Stimulated activated CD8-positive, alpha-beta memory T cell treated with anti-CD3 and anti-CD28 coated beads, Interleukin-4, amount 100 ng/mL, for 48 hours (primary cell): ENCODE measurements around the gene MRPL40.

Source experiments
- DNase-seq: peaks from one replicate; pipeline ENCODE4 v3.0.0-alpha.2; 2020

The MRPL40 gene

DNA sequence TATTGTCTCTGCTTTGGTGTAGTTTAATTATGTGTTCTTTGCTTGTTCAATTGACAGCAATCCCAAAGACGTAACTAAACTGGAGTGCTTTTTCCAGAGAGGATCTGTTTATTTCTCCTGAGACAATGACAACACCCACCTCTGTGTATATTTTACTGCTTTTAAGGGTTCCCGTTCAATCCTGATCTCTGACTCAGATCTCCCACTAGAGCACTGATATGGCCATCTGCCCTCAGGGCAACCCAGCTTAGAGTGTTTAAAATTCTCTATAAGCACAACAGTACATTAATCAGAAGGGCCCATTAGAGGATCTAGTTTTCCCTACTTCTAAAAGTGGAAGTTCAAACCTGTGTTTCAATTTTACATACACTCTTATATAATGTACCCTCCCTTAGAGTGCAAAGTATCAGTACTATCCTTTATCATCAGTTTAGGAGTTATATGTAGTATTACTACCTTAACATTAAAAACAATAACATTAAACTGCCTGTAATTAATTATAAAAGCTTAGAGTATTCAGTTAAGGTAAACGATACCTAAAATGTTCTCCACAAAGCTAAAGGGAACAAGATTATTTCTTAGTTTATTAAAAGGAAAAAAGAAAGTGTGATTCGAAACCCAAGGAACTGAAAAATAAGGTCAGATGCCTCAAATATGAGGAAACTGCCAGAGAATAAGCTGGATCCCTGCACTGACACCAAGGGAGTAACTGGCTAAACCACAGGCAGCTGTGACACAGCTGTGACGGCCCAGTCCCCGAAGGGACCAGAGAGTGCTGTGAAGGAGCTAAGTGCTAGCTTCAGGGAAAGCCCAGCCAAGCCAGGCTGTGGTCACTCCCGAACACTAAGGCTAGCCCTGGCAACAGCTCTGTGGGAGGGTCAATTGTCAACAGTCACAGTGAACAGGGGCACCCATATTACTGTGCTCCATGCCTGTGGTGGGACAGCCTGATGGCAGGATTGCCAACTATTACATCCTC lies 31.4 kb downstream of the MRPL40 start:
- no peak for DNase-seq

- DNase-seq: no peak
Measured at GRCh38 chr22:19464546-19464945, 32.2 kb downstream of the MRPL40 start.

DNA sequence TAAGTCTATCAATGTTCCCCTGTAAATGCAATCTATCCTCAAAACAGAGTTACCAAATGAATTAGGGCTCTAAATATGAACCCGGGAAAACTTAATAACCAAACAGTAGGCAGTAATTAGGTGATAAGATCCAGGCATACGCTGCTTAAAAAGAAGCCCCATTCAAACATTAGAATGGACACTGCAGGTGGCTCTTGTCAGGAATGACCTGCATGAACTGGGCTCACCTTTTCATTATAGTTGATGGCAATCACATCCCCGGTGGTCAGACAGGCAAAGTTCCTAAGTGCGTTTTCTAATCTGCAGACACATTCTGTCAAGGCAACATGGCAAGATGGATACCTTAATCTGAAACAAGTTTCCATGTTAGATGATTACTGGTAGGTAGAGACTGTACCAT lies 32.6 kb downstream of the MRPL40 start:
- DNase-seq: no peak

- DNase-seq: no peak
Measured at GRCh38 chr22:19466126-19466716, 33.9 kb downstream of the MRPL40 start.

DNA sequence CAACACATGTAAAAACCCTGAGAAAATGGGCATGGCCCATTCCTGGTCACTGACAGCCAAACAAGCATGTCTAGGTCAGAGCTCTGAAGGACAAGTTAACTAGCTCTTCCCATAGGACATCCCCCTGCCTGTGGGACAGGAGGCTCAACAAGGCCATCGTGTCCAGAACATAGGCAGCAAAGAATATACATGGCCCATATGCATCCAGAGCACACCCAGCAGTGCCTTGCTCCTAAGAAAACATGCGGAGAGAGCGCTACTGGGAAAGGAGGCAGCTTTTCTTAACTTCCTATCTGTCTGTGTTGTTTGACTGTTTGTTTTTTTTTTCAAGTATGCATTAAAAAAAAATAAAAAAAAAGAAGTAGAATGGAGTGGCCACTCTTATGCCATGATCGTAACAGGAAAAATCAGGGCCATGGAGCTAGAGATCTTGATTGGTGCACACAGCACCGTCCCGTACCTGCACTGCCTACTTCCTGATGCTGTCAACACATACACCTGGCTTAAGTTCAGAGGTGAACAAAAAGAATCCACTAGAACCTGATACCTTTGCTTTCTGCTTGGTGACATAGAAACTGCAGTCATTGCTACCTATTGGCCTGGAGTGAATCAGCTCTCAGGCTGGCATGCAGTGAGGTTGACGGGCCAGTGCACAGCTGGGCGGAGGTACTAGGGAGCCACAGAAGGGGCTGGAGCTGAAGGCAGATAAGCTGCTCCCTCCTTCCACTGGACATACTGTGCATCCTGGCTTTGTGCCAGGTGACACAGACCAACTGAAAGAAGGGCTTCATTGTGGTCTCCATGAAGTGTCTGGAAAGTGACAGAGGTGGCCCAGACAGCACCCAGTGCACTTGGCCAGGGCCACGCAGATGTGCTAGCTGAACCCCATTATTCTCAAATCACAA lies 34.8 kb downstream of the MRPL40 start:
- DNase-seq: no peak

DNA sequence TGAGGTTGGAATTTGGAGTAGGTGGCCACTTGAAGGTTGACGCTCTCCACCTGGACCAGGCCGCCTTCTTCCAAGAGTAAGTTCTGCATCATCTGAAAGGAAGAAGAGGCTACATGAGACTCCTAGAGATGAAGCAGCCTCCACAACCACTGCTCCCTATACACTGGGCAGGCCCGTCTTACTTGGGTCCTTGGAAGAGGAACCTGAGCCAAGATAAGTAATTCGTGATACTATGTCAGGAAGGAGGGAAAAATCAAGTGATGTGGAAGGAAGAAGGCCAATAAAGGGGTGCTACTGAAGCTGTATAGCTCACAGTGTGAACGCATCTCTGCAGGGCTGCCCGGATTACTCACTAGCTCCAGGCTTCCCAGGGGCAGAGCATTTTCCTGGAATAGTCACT lies 35.6 kb downstream of the MRPL40 start:
- no peak for DNase-seq

DNA sequence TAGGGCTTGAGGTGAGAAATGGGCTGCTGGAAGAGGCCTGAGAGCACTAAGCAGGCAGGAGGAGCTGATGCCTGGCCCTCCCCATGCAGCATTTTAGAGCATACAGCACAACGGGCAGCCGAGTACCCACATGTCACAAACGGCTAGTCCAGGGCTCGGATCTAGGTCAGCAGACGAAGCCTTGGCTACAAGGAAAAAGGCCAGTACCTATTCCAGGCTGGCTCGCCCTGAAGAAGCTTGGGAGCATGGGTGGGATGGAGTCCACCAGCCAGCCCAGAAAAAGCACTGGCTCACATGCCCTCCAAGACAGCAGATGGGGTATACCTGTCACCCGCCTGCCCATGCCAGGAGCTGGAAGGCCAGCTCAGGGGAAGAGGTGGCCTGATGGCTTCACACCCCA lies 37.1 kb downstream of the MRPL40 start:
- DNase-seq: no peak

DNA sequence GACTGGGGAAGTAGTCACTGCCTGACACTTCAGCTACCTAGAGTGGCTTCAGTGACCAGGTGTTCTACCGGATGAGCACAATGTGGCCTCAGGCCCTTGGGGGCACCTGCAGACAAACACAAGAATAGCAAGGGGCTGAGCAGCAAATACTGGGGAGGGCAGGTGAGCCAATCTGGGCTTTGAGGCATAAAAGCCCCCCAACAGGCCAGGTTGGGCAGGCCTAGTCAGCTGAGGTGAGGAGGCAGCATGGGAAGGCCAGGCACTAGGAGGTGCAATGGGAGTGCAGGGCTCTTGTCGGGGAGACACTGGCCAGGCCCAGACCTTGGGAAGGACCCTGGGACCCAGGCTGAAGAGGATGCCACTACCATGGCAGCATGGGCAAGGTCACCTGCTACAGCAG lies 37.7 kb downstream of the MRPL40 start:
- no peak for DNase-seq

DNA sequence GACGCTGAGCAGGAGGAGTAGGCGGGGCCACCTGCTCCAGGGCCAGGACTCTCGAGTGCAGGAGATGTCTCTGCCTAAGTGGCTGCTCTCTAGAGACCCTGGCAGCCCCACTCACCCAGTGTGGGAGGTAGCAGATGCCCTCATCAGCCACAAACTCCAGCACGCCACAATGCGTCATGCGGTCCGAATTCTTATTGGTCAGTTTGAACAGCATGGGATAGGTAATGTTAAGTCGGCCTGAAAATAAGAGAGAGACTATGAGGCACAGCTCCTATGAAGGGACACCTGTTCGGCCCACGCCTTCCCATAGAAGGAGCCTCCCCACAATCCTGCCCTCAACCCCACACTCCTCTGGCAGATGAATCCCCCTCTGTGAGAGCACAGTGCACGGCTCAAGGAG lies 39.2 kb downstream of the MRPL40 start:
- DNase-seq: no peak

DNA sequence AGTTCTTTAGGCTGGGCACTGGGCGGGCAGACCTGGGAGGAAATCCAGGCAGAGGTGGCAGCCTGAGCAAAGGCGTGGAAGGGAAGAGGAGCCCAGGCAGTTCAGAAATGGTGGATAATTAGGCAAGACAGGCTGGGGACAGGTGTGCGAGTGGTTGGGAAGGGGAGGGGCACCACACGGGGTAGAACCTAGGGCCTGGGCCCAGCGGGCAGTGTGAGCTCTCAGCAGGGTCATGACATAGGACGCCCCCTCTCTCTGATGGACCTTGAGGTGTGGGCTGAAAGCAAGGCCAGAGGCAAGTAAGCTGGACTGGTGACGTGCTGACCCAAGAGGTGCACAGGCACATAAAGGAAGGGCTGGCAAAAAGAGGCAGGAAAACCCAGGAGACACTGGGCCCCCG lies 39.9 kb downstream of the MRPL40 start:
- DNase-seq: no peak

GRCh38 chr22:19473578-19473977 lies 41.2 kb downstream of the MRPL40 start:
- no peak for DNase-seq

DNA sequence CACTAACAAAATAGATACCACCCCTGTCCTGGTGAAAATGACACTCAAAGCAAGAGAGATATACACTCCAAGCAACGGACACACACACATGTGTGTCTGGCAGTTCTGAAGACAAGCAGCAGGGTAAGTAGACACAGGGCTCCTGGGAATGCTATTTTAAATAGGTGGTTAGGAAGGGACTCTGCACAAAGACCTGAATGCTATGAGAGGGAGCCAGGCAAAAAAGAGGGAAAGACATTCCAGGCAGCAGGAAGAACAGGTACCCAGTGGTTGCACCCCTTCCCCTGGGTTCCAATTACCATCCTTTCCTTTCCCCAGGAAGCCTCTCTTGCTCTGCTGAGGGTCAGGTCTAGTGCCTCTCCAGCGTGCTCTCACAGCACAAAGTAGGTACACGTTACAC lies 43.7 kb downstream of the MRPL40 start:
- no peak for DNase-seq

- DNase-seq: no peak
Measured at GRCh38 chr22:19477321-19478044, 45.1 kb downstream of the MRPL40 start.

- DNase-seq: peak; percentile 23
Measured at GRCh38 chr22:19478045-19478900, 45.9 kb downstream of the MRPL40 start.

DNA sequence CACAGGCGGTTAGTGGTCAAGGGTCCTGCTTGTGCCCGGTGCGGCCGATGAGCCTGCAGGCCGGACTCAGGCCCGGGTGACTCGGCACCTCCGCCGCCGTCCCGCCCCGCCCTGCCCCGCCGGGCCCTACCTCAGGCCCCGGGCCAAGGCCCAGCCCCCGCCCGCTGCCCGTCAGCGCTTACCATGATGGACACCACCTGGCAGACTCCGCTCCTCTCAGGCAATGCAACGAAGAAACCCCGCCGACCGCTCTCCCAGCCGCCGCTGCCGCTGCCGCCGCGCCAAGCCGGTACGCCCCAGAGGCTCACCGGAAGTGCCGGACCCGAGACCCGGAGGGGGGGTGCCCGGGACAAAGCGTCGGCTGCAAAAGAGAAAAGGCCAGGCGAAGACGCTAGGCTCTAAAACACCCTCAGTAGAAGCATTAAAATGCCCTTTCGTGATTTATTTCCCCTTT lies 46.6 kb downstream of the MRPL40 start, which contains the start of gene UFD1:
UFD1 (minus strand) TSS at position 293 of the 454 bp plus-strand sequence; CDS start at position 185, 108 bp downstream.
- DNase-seq: peak; percentile 85

DNA sequence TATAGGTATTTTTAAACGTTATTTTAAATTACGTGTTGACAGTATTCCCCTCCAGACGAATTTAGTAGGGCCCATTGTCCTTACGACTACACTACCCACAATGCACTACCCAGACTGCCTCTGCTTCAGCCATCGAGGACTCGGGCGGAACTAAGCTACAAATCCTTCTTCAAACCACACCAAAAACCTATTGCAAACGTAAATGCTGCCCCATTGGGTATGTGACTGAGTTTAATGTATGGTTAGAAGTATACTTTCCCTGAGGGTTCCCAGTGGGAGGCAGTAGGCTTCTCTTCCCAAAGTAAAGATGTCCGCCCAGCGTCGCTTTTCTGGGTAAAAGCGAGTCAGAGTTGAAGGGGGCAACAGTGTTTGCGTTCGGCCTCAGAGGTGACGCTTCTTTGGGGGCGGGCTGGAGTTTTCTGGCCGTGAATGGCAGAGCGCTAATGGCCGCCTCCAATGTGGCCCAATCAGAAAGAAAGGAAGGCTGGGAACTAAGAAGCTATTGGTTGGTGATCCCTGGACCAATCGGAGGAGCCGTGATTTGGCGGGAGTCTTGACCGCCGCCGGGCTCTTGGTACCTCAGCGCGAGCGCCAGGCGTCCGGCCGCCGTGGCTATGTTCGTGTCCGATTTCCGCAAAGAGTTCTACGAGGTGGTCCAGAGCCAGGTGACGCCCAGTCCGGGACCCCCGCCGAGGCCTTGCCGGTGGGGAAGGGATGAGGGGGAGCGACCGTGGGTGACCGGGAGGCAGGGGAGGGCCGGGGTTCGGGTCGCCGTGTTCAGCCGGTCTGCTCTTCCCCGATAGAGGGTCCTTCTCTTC lies 47.2 kb downstream of the MRPL40 start, which contains the start of gene CDC45:
CDC45 (plus strand) TSS at position 566 of the 818 bp plus-strand sequence; CDS start at position 615, 49 bp downstream.
- peak; percentile 94 for DNase-seq

- no peak for DNase-seq
Measured at GRCh38 chr22:19480173-19480568, 47.8 kb downstream of the MRPL40 start.

GRCh38 chr22:19480789-19481188 lies 48.4 kb downstream of the MRPL40 start:
- no peak for DNase-seq

- no peak for DNase-seq
Measured at GRCh38 chr22:19482297-19482696, 50.0 kb downstream of the MRPL40 start.
